Stimulated activated CD8-positive, alpha-beta memory T cell treated with anti-CD3 and anti-CD28 coated beads, Interleukin-12 subunit alpha, Interleukin-12 subunit beta, amount 100 ng/mL, for 24 hours (primary cell): Measurements from ENCODE around the gene DBH.

Experiments
- DNase-seq: peaks from one replicate; pipeline ENCODE4 v3.0.0-alpha.2; 2020; ENCODE audit errors: extremely low read depth

Gene DBH

DNA sequence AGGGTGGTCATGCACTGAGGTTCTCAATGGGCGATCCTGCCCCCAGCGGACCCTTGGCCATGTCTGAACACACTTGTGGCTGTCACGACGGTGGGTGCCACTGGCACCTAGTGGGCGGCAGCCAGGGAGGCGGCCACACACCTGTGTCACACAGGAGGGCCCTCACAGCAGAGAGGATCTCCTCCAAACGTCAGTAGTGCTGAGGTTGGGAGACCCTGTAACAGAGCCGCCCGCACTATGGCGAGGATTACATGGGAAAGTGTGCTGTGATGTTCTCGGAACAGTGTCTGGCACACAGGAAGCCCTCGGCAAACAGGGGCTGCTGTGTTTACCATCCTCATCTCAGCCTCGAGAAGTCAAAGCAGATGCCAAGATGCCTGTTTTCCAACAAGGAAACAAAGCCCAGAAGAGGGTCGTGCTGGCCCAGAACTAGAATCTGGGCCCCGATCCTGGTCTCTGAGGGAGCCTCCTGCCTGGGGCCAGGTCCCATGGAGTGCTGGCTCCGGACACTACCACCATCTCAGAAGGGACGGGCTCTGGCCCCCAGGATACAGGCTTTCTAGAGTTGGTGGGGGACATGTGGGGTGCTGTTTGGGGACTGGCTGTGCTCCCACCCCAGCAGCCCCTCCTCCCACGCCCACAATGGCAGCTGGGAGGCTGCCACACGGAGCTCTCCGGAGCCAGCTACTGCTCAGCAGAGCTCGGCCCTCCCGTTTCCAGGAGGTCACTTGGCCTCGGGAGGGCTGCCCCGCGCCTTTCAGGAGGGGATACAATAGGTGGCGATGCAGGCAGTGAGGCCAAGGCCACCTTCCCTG lies 48.2 kb downstream of the DBH start:
- no peak for DNase-seq

DNA sequence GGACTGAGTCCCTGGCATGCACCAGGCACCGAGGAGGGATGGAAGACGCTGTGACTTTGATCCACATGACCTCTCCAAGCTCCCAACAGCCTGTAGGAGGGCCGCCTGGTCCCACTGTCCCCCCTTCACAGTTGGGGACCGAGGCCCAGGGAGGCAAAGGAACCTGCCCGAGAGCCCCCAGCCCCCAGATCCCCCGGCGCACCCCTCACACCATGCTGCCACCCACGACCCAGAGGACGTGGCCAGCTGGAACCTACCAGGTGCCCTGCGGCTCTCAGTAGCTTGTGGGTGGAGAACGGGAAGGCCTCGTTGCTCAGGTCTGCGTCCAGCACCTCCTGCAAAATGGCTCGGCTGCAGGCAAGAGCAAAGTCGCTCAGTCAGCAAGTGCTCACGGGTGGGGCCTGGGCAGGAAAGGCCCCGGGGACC lies 48.8 kb downstream of the DBH start:
- DNase-seq, result no peak

DNA sequence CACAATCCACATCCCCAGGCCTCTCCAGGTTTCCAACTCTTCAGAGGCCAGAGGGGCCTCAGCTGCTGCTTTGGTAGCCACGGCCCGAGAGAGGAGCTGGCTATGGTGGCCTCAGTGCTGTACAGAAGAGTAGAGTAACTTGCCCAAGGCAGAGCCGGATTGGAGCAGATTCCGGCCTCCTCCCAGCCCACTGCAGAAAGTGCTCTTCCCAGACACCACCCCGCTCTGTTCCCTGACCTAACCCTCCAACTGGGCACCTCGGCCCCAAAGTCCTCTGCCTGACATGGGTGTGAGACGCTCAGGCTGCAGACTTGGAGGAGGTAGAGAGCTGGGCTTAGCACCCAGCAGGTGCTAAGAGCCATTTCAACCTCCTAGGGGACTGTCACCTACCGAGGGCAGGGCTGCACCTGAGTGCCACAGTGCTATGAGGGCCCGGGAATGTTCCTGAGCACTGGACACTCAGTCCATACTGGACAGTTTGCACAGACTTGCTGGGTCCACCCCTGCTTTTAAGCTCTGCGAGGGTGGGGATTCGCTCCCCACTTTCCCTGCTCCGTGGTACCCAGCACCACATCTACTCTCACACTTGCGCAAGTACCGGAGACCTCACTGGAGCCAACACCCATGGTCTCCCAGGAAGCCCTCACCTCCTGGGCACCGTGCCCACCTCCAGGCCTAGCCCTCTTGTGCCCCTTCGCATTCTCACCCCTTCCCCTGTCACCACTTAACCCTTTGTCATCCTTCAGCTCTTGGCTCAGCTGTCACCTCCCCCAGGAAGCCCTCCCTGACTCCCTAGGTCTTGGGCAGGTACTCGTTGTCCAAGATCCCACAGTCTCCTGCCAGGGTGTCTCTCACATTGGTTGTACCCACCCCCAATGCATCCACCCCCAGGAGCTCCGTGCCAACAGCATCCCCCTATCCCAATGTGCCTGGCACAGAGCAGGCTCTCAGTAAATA lies 49.8 kb downstream of the DBH start:
- DNase-seq, result no peak

DNA sequence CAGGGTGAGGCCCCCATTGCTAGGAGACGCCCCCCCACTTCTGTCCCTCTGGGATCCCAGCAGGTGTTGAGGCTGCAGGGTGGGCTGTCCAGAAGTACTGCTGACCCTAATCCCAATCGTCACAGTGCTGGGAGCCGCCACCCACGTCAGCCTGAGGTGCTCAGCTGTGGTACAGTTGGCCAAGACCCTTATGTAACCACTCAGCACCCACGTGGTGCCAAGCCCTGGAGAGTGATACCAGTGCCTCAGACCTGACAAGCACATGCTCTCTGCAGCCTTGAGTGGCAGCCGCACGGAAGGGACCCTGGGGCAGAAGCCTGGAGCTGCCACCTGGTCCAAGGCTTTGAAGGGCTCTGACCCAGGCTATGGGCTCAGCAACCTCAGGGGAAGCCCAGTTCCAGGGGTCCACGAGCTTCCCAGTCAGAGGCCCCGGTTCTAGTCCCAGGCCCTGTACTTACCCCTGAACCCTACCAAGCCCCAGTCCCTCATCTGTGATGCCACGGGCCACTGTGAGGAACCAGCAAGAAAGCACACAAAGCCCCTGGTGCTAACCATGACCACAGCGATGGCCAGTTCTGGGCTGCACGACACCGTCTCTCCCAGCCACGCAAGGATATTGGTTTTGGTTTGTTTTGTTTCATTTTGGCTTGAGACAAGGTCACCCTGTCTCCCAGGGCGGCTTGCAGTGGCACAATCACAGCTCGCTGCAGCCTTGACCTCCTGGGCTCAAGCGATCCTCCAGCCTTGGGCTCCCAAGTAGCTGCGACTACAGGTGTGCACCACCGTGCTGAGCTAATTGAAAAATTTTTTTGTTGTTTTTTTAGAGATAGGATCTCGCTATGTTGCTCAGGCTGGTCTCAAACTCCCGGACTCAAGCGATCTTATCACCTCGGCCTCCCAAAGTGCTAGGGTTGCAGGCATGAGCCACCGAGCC lies 50.7 kb downstream of the DBH start:
- DNase-seq, result no peak

DNA sequence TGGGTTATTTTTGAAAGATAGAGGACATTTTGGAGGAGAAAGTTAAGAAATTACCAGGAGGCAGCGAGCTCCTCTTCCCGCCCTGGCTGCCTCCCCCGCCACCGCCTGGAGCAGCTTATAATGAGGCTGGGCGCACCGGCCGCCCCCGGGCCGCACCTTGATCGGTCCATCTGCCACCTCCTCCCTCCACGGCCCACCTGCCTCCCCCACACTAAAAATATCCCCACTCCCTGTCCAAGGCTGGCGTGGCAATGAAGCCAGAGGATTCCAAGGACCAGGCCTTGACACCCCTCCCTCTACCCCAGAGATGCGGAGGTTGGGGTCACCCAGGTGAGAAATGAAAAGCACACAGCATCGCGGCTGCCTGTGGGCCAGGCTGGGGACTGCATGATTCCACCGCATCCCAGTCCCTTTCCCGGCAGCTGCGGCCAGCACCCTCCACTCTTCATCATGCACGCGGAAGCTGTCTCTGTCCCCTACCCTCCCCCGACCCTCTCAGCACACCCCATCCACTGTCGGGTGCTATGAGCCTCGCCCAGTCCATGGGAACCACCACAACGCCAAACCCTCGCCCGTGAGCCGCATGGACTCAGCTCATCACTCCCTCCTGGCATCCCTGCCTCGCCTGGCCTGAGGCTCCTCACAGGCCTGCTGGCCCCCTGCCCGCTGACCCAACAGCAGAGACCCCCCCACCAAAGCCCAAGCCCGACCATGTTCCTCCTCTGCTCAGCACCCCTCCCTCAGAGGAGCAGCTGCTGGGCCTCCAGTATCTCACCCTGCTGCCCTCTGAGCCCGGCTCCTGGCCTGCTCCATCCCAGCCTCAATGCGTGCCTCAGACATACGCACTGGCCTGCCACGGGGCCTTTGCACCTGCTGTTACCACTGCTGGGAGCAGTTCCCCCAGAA lies 51.9 kb downstream of the DBH start:
- DNase-seq, result no peak

DNA sequence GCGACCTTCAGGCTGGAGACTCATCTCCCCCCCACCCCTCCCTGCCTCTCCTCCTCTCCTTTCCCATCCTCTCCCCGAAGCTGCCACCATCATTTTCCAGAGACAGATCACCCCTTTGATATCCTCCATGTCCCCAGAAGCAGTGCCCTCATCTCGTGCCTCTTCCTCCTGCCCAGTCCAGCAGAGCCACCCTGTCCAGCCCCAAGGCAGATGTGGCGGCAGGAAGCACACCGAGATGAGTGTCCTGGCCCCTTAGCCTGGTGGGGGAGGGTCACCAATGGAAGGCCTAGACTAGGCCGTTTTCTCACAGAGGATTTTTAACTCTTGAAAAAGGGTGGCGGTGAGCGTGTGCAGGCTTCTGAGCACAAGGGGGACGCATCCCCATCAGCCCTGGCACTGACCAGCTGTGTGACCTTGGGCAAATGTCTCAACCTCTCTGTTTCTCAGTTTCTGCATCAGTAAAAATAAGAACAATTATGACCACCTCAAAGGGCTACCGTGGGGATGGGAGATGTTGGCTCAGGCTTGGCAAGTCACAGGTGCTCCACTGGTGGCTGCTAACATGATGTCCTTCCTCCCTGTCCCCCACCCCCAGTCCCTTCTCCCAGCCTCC lies 53.1 kb downstream of the DBH start:
- DNase-seq, result no peak

DNA sequence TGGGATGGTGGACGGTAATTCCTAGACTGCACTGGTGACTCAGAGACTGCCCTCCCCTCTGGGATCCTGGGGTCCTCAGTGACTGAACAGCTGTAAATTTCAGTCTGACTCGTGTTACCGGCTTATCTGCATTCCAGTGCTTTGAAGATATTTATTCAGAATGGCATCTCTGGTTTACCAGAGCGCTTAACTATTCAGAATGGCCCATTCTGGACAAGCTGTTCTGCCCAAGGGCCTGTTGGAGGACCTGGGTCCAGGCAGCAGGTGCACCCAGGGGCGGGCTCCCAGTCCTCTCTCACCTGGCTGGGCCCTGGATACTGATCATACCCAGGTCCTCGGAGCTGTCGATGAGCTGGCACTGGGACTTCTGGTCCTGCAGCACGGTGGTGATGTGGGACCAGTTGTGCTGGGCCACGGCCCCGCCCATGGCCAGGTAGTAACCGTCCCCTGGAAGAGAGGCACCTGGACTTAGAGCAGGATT lies 54.0 kb downstream of the DBH start:
- DNase-seq, result no peak

DNA sequence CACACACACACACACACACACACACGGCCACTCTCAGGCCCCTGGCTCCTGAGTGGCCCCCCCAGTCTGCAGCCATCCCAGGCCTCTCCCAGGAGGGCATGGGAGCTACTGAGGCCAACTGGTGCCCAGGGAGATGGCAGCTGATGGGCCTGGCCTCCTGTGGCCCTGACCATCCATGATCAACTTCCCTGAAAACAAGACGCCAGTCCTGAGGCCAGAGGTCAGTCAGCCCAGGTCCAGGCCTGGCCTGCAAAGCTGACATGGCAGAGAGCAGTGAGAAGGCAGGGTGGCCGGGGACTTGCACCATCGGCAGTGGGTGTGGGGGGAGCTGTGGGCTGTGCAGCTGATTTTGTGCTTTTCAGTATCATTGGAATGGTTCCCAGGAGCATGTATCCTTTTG lies 55.0 kb downstream of the DBH start:
- no peak for DNase-seq

DNA sequence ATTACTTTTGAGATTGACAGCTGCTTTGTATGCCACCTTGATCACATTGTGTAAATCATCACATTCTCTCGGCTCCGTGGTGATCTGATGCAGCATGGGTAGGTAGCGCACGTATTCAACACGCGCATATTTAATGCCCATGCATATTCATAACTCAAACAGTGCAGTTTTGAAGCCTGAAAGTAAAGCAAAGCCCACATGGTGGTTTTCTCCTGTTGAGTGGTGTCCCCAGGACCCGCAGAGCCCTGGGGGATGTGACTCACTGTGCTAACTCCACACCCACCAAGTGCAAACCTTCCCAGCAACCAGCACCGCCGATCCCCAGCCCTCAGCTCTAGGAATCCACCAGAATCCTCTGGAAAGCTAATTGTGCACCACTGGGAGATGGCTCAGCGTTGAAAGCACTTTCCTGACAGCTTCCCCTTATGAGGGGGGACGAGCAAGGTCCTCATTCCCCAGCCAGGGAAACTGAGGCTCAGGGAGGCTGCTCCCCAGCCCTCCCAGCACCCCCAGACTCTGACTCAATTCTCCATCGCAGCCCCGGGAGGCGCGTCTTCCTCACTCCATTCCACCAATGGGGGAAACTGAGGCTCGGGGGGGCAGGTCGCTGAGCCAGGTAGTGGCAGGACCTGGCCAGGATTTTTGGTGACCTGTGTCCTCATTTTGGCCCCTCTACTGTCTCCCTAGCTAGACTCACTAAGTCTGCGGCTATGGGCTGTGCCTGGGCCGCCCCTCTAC lies 55.6 kb downstream of the DBH start:
- no peak for DNase-seq

DNA sequence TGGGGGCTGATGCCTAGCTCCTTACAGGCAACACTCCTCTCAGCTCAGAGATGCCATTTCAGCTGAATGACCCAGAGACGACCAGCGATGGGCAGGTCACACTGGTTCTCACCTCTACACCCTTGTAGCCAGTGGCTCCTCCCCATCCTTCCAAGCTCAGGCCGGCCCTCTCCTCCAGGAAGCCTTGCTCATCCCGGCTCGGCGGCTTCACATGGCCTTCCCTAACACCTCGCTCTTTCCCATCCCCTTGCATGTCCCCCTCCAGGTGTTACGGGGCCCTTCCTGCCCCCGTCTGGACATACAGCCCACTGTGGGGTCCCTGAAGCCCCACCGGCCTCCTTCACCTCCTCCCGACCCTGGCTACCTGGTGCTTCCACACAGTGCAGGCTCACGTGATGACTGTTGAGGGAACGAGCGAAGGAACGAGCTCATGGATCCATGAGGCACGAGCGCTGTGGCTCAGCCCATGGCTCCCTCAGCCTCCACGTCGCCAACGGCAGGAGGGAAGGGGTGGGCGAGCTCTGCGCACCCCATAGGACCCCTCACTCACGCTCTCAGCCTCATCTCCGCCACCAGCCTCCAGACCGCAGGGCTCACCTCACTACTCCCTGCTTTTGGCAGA lies 56.3 kb downstream of the DBH start:
- no peak for DNase-seq

DNA sequence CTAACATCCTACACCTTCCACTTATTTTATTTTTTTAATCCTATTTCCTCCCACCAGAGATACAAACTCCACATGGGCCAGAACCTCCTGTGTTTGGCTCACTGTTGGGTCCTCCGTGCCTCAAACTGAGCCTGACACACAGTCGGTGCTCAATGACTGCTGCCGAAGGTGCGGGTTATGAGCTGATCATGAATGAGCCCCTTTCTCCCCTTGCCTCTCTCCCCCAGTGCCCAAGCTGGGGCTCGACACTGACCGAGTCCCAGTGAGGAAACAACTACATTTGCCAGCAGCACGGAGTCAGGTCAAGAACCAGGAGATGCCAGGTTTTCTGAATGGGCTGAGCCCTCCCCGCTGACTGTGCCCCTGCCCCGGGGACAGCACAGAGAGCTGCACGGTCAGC lies 57.0 kb downstream of the DBH start:
- no peak for DNase-seq

DNA sequence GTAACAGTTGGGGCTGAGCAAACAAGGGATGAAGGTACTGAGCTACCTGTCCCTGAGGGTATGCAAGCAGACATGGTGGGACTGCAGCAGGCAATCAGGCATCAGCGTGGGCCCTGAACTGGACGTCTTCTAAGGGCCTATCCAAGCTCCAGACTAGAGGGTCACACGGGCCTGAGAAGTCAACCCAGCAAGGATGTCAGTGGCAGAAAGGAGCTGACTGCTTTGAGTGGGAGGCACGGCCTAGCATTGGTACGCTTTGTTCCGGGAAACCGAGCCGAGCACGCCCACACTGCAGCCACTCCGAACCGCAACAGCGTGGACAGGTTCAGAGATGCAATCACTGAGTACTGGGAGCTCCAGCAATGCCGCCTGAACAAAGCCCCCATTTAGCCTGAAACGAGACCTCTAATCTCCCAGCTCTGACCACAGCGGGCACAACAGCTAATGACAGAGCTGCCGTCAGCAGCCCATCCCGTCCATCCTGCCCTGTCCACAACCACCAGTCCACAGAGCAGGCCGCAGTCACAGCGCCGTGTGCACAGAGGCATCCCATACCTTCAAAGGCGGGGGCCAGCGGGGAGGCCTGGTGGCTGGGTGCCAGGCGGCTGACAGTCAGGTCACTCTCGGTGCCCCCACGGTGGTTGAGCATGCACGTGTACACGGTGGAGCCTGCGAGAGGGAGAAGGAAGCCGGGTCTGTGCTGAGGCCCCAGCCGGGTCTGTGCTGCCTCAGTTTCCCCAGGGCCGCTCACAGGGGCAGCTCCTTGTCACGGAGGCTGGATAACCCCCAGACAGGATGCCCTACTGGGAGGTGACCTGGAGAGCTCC lies 57.8 kb downstream of the DBH start:
- no peak for DNase-seq

DNA sequence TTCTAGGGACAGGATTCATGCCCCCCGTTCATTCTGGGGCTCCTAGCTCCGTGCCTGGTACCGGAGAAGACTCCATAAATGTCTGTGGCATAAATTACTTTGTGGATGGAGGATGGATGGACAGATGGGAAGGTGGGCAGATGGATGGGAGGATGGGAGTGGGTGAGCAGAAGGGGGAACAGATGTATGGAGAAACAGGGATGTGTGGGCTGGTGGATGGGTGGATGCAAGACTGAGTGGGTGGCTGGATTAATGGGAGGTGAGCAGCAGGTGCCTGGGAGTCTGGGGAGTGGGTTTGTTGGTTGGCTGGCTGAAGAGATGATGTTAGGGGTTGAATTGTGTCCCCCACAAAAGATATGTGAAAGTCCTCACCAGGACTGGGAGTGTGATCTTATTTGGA lies 58.5 kb downstream of the DBH start:
- DNase-seq, result no peak

DNA sequence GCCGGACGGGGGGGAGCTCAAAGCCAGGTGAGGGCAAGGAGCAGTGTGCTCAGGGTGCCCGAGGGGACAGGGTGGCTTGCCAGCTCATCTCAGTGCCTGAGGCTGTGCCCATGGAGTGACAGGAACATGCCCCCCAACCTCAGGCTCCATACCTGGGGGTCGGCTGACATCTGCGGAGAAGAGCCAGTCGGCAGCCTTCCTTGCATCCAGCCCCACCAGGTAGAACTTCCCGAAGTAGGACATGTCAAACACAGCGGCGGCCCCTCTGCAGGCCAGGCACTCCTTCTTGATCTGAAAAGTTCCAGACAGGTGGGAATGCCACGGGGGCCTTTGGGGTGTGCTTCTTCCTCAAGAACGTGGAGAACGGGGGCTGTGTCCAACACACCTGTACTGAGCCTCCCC lies 59.9 kb downstream of the DBH start:
- DNase-seq, result no peak

DNA sequence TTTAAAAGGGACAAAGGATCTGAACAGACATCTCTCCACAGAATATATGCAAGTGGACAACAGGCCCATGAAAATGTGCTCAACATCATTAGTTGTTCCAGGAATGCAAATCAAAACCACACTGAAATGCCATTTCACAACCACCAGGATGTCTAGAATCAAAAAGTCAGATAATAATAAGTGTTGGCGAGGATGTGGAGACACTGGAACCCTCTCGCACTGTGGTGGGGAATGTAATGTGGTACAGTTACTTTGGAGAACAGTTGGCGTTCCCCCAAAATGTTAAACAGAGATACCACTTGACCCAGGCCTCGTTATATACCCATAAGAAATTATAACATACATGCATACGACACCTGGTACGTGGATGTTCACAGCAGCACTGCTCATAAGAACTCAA lies 63.4 kb downstream of the DBH start:
- no peak for DNase-seq

DNA sequence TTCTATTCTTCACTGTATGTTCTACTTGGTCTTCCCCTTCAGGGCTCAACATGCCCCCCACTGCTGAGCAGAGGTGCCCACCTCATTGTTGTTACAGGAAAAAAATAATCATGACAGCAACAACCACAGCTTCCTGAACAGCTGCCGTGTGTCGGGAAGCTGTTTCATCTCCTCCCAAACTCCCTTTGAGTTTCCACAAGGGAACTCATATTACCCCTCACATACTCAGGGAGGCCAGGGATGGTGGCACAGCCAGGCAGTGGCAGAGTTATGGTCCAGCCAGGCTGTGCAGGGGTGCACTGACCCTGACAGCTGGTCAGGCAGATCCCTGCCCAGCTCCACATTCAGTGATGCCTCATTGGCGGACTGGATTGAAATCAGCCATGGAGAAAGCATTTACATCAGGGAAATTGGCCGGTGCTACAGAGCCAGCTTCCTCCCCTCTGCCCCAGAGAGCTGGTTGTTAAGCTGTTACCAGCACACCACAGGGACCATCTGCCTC lies 64.7 kb downstream of the DBH start:
- no peak for DNase-seq

DNA sequence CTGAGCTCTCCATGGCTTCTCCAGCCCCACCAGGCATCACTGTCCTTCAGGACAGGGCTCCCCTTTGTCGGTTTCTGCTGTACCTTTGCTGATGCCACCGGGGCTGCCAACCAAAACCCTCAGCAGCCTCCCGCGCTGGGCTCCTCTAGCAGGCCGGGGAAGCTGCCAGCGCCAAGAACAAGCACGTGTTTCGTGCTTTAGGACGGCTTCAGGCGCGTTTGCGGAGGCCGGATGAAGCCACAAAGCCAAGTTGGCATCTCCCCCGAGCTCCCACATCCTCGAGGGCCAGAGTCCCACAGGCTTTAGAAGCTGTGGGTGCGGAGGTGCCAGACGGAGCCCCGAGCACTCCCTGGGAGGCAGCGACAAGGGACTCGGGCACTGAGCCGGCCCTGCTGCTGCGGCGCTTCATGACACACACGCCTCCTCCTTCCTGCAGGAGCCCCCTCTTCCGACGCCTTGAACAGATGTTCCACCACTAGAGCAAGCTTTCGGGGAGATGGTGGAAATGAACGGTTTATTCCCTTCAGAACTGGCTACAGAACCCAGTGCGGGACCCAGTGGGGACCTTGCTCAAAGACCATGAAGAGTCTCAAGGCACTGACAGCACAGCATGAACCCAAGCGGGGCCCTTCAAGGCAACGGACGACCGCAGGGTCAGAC lies 65.3 kb downstream of the DBH start:
- no peak for DNase-seq
